ENCODE results near the gene TEKT1. TPM values are rescaled to one million over a fixed set of nuclear protein-coding genes. Genes with fewer than 3 reads are reported as not detected.
A peak's percentile ranks its signal among the peaks of the same experiment; 100 is the strongest.
"Not testable (repeated sequence)": the region's sequence is repeated elsewhere in the genome, so short reads cannot be mapped to it uniquely, and the experiment has no call there.

Gene TEKT1
- not detected for total RNA-seq

DNA sequence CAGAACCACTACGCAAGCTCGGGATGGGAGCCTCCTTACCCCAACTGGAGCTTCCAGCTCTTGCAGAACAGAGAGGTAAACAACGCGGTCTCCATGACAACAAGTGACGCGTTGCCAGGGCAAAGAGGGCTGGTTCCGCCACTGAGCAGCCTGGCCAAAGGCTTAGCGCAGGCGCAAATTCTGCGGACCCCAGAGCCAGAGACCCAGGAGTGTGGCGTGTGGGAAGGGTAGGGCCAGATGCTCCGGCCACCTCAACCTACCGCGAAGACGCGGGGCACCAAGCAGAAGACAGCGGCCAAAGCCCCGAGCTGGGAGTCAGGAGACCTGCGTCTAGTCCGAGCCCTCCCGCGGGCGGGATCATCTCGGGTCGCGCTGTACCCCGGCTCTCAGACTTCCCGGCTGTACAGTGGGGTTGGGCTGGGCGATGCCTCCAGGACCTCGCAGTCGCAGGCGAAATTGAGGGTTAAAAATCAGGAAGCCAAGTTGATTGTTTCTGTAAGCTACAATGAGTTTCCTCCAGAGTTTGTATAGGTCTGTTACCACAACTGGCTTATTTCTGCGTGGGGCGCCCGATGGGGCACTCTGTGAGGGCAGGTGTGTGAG, at the start of gene TEKT1:
TEKT1 (minus strand) TSS at position 69 of the 603 bp plus-strand sequence. CDS start 1,353 bp downstream, outside the sequence.
- peak; percentile 80 for DNase-seq (ENCODE audit: low spot score)

DNA sequence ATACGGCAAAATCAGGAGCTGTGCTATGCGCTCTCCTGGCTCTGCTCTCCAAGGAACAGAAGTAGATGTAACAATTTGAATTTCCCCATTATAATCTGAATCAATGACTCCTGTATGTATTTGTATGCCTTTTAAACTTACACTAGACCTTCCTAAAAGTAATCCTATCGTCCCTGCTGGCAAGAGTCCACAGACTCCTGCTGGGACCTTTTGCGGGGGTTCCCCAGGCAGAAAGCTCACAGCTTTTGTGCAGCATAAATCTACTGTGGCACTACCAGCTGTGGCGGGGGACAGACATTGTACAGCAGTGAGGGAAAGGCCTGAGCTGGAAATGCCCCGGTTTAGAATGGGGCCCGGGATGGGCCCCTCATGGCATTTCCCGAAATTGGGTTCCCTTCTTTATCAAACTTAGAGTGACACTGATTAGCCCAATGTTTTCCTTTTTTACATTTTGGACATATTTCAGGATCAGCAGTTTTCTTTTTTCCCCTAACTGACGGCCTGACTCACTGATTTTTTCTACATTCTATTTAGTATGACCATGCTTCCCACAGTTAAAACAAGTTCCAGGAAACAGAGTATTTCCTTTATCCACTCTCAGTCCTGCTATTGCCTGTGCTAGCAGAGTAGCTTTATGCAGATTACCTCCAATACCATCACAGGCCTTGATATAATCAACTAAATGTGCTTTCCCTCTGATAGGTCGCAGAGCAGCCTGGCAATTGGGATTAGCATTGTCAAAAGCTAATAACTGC, 47.9 kb upstream of the TEKT1 start:
- DNase-seq (ENCODE audit: low spot score), result not testable (repeated sequence)

DNA sequence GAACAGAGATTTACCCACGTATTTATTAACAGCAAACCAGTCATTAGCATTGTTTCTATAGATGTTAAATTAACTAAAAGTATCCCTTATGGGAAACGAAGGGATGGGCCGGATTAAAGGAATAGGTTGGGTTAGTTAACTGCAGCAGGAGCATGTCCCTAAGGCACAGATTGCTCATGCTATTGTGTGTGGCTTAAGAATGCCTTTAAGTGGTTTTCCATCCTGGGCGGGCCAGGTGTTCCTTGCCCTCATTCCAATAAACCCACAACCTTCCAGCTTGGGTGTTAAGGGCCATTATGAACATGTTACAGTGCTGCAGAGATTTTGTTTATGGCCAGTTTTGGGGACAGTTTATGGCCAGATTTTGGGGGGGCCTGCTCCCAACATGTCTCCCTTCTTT, 43.7 kb upstream of the TEKT1 start:
- DNase-seq (ENCODE audit: low spot score), result not testable (repeated sequence)

DNA sequence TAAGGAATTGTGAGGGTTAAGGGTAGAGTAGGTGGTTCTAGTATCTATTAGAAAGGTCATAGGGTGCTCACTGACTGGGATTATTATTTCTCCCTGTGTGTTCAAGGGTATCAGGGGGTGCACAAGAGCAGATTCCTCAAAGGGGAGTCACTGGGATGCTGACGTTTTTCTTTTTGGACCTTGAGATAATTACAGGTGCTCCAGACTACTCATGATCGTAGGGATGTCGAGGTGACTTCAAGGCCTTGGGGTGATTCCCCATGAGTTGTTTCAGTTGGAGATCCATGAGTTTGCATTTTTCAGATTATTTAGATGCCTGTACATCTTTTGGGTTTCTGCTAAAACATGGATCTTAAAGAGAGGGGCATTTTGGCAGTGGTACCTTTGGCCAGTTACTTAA, 41.4 kb upstream of the TEKT1 start:
- DNase-seq (ENCODE audit: low spot score), result no peak

DNA sequence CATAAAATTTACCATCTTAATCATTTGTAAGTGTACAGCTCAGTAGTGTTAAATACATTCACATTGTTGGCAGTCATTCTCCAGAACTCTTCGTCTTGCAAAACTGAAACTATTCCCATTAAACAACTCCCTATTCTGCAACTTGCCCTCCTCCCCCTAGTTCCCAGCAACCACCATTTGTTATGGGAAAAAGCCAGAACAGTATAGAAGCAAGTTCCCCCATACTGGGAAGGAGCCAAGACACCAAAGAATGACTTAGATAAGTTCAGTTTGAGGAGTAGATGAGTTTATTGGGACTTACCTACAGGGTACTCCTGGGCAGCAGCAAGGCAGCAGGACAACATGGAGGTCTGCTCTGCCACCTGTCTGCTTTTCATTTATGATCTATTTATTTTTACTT, 39.3 kb upstream of the TEKT1 start:
- DNase-seq (ENCODE audit: low spot score), result no peak

DNA sequence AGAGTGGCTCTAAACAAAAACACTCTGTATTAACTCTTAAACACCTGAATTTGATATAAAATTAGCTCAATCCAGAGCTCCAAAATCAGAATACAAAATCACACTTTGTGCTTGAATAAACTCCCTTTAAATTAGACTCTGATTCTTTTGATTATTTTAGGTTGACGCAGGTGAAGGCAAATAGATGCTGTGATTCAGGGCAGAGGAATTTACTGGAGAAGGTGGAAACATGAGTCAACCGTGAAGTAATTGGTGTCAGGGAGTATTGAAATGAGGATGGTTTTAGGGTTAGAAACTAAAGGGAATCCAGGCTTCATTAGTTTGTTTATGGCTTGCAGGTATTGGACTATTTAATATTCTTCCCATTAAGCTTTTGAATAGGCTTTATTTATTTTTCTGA, 37.1 kb upstream of the TEKT1 start:
- no peak for DNase-seq (ENCODE audit: low spot score)

DNA sequence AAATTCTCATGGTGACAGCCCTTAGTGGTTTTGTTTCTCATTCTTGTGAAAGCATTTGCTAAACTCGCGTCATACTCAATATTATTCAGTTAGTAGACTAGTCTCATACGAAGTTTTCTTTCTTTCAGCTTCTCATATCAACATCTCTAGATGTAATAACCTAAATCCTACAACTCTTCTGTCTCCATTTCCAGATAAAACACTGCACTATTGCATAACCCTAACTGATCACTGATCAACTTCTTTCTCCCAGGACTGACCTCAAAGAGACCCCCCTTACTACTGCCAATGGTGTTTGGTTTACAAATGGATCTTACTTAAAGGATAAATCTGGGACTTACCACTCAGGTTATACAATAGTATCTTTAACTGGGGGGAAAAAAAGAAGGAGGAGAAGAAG, 36.3 kb upstream of the TEKT1 start:
- DNase-seq (ENCODE audit: low spot score), result no peak

DNA sequence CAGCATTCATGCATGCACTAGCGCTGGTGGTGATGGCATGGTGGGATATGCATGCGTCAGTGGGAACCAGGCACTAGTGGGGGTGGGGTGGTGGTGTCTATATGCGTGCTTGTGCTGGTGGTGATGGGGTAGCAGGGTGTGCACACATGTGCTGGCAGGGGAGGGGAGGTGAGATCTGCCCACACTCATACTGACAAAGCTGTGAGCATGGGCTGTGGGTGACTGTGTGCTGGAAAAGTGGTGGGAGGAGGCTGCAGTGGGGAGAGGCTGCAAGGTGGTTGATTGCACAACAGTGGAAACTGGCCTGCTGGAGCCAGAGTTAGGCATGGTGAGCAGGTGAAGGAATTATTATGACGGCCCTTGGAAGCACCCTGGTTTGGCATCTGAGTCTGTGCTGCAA, 31.3 kb upstream of the TEKT1 start:
- DNase-seq (ENCODE audit: low spot score), result no peak

DNA sequence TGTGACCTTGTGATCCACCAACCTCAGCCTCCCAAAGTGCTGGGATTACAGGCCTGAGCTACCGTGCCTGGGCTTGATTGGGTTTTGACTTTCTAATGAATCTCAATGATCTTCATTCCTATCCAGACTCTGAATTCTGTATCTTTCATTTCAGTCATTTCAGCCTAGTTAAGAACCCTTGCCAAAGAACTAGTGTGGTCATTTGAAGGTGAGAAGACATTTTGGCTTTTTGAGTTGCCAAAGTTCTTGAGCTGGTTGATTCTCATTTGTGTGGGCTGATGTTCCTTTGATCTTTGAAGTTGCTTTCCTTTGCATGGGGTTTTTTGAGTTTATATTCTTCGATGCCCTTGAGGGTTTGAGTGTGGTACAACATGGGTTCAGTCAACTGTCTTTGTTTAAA, 30.6 kb upstream of the TEKT1 start:
- DNase-seq (ENCODE audit: low spot score), result no peak

DNA sequence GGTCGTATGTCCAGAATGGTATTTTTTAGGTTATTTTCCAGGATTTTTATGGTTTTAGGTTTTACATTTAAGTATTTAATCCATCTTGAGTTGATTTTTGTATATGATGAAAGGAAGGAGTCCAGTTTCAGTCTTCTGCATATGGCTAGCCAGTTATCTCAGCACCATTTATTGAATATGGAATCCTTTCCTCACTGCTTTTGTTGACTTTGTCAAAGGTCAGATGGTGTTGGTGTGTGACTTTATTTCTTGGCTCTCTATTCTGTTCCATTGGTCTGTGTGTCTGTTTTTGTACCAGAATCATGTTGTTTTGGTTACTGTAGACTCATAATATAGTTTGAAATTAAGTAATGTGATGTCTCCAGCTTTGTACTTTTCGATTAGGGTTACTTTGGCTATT, 26.4 kb upstream of the TEKT1 start:
- no peak for DNase-seq (ENCODE audit: low spot score)

DNA sequence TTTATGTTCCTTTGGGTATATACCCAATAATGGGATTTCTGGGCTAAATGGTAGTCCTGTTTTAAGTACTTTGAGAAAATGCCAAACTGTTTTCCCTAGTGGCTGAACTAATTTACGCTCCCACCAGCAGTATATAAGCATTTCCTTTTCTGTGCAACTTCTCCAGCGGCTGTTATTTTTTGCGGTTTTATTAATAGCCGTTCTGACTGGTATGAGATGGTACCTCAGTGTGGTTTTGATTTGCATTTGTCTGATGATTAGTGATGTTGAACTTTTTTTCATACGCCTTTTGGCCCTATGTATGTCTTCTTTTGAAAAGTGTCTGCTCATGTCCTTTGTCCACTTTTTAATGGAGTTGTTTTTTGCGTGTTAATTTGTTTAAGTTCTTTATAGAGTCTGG, 25.8 kb upstream of the TEKT1 start:
- no peak for DNase-seq (ENCODE audit: low spot score)

DNA sequence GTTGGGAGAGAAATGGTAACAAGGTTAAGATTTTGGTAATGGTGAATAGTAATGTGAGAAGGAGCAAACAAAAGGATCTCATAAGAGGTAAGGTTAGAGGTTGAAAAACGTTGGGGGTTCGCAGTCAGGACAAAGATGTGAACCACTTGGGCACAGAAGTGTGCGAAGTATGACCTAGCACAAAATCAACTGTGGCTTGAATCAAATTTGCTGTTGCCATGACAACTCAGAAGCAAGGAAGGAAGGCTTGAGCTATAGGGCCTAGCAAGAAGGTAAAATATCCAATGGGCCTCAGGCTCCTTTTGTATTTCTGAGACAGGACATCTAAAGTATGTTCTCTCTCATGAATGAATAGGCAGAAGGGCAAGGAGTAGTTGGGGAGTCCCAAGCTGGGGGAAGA, 24.5 kb upstream of the TEKT1 start:
- DNase-seq (ENCODE audit: low spot score), result no peak

DNA sequence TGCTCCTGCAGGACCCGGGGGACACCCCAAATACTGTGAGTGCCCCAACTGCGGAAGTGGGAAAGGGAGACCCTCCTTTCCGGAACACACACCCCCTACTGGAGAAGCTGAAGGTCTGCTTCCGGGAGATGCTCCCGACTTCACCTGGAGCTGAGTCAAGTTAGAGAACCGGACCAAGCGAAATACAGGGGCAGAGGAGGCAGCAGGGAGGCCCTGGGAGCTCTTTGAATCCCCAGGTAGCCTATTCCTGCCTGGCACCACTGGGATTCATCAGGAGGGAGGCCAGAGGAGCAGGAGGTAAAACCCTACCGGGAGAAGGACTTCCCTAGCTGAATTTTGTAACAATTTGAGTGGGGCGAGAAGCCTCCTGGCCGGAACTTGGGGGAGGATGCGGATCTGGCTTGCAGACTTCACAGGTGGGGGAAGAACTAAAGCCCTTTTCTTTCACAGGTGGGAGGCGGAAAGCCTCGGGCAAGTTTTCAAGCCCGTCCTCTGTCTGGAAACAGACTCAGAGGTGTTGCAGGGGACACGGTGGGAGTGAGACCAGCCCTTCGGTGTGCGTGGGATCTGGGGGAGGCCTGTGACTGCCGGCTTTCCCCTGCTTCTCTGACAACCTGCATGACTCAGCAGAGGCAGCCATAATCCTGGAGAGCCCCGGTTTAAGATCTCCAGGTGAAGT, 22.4 kb upstream of the TEKT1 start:
- no peak for DNase-seq (ENCODE audit: low spot score)

DNA sequence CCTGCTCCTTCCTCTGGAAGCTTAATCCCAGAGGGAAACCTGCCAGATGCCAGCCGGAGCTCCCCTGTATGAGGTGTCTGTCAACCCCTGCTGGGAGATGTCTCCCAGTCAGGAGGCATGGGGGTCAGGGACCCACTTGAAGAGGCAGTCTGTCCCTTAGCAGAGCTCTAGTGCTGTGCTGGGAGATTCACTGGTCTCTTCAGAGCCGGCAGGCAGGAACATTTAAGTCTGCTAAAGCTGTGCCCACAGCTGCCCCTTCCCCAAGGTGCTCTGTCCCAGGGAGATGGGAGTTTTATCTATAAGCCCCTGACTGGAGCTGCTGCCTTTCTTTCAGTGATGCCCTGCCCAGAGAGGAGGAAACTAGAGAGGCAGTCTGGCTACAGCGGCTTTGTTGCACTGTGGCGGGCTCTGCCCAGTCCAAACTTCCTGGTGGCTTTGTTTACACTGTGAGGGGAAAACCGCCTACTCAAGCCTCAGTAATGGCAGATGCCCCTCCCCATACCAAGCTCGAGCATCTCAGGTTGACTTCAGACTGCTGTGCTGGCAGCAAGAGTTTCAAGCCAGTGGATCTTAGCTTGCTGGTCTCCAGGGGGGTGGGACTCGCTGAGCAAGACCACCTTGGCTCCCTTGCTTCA, 17.1 kb upstream of the TEKT1 start:
- not testable (repeated sequence) for DNase-seq (ENCODE audit: low spot score)

DNA sequence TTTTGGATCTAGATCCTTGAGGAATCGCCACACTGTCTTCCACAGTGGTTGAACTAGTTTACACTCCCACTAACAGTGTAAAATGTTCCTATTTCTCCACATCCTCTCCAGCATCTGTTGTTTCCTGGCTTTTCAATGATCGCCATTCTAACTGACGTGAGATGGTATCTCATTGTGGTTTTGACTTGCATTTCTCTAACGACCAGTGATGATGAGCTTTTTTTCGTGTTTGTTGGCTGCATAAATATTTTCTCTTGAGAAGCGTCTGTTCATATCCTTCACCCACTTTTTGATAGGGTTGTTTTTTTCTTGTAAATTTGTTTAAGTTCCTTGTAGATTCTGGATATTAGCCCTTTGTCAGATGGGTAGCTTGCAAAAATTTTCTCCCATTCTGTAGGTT, 14.6 kb upstream of the TEKT1 start:
- not testable (repeated sequence) for DNase-seq (ENCODE audit: low spot score)

DNA sequence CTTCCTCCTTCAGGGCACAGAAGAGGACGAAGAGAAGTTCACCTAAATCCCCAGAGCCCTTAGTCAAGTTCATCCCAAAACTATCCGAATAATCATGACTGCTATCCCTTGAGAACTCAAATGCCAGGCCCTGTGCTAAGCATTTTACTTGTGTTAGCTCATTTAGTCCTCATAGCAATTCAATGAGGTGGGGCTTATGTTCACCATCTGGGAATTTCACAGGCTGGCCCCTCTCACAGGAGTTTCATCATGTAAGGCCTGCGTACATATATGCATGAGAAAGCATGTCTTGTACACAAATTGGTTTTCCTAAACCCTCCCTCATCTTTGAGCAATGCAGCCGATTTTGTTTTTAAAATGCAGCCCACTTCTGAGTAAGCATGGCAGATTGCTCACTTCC, 12.9 kb upstream of the TEKT1 start:
- DNase-seq (ENCODE audit: low spot score), result not testable (repeated sequence)

DNA sequence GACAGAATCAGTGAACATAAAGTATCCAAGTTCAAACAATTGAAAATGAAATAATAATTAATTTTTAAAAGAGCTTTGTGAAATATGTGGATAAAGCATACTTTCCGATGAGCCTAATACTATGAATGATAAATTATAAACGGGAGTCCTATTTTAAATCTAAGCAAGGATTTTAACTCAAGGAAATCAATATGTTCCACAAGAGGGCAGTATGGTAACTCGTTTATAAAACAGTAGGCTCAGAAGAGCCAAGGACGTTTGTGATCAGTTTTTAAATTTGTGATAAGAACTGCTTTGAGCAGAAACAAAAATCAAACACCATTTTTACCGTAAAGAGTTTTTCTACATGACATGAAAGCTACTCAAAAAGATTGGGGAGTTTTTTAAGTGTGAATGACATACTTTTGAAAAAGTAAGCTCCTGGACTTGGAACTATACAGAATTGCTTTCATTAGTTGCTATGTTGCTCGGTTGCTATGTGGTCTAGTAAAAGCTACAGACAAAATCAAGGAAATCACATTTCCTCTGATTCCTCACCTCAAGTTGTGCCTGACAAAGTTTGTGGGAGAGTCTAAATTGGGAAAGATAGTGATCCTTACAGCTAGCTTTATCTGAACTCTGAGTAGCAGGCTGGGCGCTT, 11.8 kb upstream of the TEKT1 start:
- DNase-seq (ENCODE audit: low spot score), result no peak

DNA sequence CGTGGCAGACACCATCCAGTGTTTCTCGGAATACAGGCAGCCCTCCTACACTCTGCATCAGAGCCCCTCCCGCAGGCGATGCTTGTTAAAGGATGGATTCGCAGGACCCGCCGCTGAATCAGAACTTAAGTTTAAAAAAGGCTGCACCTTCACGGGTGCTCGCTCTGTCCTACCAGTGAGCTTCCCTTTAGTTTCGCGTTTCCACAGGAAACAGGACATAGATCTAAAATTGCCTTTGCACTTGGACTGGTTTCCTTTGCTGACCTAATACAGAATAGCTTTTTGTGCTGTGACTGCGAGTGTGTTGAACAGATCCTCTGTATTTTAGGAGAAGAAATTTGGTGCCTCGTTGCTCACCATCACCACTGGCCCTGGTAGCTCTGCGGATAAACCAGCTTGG, 10.2 kb upstream of the TEKT1 start:
- not testable (repeated sequence) for DNase-seq (ENCODE audit: low spot score)

DNA sequence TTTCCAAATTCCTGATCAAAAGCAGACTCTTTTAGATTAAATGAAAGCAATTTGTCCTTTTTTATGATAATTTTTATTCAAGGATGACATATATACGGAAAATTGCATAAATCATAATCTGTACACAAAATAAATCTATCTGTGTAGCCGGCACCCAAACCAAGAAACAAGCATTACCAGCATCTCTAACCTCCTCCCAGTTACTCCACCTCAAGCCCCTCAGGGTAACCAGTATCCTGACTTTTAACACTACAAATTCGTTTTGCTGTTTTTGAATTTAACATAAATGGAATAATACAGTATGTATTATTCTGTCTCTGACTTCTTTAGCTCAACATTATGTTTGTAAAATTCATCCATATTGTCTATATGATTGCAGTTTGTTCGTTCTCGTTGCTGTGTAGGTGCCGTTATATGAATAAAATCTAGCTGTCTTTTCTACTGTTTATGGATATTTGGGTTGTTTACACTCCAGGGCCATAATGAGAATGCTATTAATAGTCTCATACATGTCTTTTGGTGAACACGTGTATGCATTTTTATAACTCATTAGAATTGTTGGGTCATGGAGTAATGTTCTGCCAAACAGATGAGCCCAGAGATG, 1.0 kb downstream of the TEKT1 start:
- no peak for DNase-seq (ENCODE audit: low spot score)

DNA sequence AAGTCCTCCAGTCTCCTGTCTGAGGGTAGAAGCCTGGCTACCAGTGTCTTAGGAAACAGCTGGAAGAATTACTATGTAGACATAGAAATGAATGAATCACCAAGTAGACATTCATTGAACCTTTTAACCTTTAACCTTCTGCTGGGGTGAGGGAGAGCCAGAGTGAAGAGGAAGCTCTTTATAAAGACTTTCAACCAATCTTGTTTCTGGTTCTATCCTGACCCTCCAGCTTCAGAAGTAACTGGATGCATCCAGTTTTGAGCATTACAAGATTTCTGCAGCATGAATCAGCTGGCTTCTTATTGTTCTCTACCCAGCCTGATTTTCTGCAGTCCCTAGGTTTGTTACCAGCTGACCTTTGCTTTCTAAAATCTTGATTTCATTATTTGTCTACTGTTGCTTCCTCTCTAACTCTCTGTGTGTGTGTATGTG, 8.5 kb downstream of the TEKT1 start:
- no peak for DNase-seq (ENCODE audit: low spot score)

DNA sequence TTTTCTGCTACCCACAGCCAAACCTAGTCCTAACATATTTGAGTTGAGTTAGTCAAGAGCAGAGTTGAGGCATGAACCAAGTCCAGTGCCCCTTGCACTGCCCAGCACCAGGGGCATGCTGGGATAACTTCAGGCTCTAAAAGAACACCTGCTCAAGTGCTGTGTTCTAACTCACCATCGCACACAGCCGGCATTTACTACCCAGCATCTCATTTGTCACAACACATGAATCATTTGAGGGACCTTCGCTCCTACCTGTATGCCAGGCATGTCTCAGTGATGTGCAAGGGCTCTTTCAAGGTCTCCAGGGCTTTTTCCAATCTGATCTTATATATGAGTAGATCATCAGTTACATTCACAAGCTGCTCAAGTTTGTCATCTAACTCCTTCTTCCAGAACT, 12.6 kb downstream of the TEKT1 start:
- DNase-seq (ENCODE audit: low spot score), result no peak

DNA sequence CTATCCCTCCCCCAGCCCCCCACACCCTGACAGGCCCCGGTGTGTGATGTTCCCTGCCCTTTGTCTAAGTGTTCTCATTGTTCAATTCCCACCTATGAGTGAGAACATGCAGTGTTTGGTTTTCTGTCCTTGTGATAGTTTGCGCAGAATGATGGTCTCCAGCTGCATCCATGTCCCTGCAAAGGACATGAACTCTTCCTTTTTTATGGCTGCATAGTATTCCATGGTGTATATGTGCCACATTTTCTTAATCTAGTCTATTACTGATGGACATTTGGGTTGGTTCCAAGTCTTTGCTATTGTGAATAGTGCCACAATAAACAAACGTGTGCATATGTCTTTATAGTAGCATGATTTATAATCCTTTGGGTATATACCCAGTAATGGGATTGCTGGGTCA, 15.2 kb downstream of the TEKT1 start:
- not testable (repeated sequence) for DNase-seq (ENCODE audit: low spot score)

Measured in mucosa of gallbladder (tissue), 1 donor.